Stimulated activated CD4-positive, alpha-beta T cell treated with anti-CD3 and anti-CD28 coated beads, TNF-alpha, amount 100 ng/mL, for 48 hours (primary cell): ENCODE results near the gene EN2.

Experiments
- DNase-seq, 3 donors: peaks; one replicate each; pipeline ENCODE4 v3.0.0-alpha.2; 2020; ENCODE audit warnings: low read depth in 3 of 3

EN2 gene

DNA sequence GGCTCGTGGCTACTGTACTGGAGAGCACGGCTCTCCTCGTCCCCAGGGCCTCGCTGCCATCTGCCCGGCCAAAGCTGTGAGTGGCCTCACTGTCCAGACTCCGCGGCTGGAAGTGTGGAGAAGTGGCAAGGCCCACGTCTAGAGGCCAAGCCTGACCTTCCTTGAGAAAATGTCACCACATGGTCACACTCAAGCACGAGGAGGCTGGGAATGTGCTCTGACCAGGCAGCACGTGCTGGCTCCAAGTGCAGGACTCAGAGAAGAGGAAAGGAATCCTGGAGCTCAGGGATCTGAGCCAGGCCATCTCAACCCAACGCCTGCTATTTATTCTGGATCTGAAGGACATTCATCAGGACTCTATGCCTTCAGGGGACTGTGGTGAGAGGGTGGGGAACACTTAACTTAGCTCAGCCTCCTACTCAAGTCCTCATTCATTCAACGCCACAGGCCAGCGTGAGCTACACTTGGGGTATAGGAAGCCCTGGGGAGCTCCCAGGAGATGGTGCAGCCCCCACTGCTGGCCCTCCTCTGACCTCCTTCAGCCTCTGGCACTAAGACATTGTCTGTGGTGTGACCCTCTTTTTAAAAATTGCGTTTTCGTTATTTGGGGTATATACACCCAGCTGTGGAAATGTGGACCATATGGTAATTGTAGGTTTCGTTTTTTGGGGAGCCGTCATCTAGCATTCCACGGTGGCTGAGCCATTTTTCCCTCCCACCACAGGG is 29.0 kb downstream of the EN2 start:
- DNase-seq = no peak

DNA sequence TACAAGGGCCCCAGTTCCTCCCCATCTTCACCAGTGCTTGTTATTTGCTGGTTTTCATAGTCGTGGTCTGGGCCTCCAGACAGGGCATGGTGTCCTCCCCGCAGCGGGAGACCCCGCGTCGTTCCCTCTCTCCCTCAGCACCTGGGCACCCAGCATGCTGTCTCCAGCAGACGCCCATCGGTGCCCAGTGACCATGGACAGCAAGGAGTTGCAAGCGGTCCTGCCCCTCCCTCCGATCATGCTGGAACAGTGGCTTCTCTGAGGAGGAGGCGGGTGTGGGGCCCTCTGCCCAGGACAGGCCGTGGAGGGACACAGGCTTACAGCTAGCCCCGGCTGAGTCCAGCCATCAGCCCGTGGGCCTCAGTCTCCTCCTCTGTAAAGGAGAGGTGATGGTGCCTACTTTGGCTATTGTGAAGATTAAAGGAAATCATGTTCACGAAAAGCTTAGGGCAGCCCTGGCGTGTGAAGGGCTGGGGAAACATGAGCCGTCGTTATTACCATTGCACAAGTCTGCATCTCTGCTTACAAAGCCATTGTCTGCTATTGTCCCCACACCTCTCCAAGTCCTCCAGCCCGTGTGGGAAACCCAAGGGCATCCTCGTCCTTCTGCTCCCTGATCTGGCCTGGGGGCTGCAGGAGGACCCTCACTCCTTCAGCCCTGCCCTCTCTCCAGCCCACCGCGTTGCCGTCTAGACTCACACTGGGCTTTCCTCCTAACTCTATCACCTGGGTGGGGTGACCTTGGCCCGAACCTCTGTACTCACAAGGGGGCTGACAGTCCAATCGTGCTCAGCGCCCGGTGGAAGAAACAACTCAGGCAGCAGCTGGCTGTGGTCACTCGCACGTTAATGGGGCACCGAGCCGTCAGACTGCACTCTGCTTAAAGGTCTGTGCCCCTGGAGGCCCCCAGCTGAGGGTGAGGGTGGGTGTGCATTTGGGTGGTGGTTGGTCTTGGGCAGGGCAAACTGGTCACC is 29.9 kb downstream of the EN2 start:
- no peak for DNase-seq

DNA sequence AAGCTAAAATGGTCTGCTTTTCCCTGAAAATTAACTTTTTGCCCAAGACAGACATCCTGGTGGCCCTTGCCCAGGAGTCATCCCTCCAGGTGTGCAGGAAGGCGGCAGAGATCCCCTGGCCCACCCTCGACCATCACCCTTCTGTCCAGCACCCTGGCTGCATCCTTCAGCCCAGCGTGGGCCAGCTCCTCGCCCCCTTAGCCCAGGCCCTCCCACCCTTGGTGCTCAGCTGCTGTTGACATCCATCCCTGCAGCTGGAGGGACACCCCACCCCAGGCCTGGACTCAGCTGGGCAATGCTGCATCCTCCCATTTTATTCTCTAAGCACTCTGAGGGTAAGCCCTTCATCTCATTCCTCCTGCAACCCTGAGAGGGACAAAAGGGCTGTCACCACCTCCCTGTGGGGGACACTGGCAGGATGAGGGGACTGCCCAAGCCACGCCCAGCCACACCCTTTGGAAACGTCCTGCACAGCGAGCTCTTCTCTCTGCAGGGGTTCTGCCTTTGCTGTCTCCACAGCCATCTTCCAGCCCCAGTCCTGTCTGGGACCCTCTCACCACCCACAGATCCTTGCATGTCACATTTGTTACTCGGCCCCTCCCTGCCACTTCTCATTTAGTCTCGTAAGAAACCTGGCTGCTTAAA is 30.7 kb downstream of the EN2 start:
- no peak for DNase-seq

DNA sequence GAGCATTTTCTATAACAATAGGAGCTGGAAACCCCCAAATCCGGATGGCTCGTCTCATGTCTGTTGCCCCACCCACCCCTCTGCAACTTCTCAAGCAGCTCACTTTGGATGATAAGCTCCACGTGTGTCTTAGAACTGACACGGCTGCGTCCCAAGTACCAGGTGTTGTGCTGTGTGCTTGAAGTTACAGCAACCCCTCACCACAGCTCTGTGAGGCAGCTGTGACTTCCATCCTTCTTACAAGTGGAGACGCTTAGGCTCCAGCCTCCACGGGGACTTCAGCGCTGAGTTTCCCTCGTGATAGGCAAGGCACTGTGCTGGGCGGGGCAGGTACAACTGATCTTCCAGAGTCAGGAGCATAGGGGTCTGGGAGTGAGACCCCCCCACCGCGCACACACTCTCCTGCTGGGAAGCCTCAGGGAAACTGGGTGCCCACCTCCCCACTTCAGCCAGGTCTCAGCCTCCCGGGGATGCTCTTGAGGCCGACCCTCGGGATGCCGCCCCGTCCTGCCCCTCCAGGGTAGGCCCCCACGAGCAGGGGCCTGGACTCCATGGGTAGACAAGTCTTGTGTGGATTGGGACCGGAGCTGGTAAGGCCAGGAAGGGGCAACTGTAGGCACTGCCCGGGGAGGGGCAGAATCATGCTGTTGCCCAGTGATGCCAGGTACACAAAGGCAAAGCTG is 31.4 kb downstream of the EN2 start:
- no peak for DNase-seq

DNA sequence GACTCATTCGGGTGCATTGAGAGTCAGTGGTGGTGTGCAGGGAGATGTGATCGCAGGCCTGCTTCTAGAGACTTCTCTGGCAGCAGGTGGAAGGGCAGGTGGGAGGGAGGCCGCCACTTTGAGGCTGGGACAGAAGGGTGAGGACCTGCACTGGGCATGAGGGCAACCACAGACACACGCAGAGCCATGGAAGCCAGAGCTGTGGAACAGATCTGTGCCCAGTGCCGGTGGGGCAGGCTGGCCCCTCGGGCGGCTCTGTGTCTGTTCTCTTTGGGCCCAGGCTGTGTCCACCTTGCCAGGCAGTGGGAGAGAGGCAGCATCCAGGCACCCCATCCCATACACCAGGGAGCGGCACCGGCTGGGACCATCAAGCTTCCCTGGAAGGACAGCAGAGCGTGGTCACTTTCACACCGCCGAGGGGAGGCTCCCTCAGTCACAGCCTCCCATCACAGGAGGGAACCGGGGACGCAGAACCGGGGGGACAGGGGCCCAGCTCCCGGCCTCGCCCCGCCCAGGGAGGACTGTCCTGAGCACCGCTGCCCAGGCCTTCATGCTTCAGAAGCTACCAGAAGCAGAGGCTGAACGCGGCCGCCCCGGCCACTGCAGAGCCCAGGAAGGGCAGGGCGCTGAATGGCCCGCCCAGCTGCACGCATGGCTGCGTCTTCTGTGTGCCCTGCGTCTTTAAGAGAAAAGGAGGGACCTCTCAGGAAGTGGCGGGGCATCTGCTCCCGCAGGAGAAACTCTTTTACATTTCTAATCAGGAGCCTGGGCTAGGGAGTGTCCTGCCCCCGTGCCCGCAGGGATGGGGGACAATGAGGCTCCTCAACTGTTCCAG is 32.1 kb downstream of the EN2 start:
- no peak for DNase-seq

DNA sequence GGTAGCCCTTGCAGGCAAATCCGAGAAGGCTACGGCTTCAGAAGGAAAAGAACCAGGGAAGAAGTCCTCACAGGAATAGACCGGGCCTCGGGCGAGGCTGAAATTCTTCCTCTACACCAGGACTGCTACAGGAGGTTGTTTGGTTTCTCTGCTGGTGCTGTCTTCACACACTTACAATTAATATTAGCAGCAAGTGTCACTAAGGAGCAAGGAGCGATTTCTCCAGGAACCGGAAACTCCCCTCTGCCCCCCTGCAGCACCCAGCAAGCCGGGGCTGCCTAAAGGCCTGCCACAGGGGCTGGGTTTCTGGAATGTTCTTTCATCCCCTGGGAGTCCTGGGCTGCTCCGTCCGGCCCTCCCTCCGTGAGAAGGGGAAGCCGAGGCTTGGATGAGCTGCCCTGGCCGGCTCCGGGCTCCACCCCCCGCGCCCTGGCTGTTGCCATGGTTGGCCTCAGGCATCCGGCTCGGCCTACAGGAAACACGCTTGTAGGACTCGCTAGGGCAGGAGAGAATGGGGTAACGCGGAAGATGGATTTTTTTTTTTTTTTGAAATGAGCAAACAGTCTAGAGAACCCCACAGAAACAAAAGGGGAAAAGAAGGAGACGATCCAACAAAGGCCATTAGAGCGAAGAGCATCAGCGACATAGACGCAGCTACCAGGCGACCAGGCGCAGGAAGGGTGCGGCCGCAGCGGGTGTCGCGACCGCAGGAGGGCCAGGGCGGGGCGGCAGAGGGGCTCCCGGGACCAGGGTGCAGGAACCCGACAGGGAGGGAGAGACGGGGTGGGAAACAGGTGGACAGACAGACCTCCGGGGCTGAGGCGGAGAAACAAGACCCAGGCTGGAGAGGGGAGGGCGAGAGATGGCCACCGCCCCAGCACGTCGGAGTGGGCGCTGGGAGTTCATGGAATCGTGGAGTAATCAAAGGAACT is 33.0 kb downstream of the EN2 start:
- no peak for DNase-seq

DNA sequence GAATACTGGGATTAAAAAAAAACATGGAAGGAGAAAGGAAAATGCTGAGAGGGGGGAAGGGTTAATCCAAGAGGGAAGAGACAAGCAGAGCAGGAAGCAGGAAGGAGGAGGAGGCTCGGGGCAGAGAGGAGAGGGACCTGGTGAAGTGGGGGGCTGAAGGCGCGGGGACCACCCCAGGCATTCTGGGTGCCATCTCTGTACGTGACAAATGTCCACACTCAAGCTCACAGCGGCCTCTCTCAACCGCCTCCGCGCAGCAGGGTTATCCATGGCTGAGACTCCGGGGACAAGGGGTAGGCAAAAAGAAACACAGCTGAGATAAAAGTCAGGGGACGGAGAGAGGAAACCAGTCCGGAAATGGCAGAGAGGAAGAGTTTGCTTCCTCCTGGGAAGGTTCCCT is 33.9 kb downstream of the EN2 start:
- DNase-seq = no peak

DNA sequence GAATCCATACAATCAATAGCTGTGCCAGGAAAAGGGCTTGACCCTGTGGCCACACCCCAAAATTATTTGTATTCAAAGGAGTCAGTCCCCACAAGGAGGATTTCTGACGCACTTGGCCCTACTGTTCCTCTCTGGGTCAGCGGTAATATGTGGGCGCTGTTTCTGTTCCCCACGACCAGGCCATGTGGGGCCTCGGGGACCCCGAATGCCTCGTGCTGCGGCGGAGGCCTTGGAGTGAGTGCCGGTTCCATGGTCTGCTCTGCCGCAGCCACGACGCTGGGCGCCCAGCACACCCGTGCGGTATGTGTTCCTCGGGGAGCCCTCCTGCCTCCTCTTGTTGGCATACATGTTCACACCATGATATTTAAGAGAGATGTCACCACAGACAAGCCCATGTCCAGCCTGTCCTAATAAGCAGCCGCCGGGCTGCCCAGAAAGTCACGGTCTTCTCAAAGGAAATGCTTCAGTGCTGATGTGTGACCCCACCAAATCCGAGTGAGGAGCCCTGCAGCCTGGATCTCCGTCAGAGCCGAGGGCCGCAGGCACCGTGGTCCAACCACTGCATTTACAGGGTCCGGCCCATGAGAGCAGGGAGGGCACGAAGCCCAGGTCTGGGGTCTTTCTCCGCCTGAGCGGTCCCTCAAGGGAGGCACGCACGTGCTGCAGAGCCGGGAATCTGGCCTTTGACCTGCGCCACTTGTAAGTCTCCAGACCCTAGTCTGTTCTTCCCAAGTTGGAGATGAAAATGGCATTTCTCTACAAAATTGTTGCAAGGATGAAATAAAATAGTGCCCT is 36.0 kb downstream of the EN2 start:
- DNase-seq = no peak

DNA sequence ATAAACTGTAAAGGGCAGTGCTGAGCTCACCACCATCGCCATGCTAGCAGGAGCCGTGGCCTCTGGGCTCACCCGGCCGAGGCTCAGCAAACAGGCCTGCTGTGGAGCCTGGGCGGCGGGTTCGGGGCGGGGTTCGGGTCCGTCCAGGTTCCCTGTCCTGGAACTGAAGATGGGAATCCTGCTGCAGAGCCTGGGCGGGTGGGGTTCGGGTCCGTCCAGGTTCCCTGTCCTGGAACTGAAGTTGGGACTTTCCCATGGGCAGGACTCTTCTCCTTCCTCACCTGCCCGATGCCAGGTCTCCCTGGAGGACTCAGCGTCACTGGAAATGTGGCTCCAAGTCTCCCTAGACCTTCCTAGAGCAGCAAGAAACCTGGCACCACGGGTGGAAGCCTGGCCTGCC is 36.6 kb downstream of the EN2 start:
- no peak for DNase-seq

DNA sequence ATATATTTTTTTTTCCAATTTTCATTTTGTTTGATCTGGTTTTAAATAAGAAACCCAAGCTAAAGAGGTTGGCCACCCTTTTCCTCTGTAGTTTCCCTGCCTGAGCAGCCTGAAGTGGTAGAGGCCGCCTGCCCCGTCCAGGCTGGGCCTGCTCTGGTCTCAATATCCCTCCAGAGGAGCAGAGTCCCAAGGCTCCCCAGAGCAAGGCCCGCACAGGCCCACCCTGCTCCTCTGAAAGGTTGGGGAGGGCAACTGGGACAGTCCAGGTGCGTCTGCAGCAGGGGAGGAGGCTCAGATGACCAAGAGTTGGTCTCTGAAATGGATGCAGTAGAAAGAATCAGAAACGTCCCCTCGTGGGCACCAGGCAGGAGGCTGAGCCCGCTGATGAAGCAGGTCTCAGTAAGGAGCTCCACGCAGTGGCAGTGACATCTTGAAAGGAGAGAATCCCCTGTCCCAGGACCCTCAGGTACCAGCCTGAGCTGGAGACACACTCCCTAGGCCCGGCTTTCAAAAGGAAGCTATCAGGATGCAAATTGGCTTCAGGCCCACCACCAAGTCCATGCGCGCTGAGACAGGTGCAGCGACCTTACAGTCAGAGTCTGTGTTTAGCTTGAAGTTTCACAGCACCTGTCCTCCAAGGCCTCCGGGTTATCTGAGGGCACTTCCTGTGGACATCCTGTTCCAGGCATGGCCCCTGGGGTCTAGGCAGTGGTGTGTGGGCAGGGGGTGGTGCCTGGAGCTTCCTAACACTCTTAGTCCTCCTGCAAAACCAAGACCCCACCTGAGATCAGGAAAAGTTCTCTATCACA is 37.7 kb downstream of the EN2 start:
- no peak for DNase-seq

DNA sequence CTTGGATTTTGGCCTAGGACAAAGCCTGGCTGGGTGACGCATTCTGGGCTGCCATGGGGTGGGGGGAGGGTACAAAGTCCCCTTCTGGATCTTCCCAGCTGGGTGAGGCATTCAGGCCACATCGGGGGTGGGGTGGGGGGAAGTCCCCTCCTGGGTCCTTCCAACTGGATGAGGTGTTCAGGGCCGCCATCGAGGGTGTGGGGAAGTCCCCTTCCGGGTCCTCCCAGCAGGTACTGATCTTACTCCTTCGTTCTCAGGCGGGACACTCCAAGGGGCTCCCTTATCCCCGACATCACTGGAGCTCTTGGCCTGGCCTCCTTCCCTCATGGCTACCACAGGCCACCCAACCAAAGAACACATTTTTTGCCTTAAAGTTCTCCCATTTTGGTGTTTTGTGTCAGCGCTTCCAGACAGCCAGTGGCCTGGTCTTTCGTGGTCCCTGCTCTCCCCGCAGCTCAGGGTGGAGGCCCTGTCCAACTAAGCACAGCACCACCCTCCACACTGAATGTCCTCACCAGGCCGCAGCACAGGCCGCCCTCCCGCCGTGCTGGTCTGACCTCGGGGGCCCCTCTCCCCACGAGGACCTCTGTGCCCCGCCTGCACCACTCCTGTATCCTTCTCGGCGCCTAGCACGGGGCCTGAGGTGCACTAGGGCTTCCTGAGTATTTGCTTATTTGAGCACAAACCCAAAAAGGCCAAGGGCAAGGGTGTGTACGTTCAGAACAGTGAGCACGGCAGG is 38.5 kb downstream of the EN2 start:
- DNase-seq = no peak

DNA sequence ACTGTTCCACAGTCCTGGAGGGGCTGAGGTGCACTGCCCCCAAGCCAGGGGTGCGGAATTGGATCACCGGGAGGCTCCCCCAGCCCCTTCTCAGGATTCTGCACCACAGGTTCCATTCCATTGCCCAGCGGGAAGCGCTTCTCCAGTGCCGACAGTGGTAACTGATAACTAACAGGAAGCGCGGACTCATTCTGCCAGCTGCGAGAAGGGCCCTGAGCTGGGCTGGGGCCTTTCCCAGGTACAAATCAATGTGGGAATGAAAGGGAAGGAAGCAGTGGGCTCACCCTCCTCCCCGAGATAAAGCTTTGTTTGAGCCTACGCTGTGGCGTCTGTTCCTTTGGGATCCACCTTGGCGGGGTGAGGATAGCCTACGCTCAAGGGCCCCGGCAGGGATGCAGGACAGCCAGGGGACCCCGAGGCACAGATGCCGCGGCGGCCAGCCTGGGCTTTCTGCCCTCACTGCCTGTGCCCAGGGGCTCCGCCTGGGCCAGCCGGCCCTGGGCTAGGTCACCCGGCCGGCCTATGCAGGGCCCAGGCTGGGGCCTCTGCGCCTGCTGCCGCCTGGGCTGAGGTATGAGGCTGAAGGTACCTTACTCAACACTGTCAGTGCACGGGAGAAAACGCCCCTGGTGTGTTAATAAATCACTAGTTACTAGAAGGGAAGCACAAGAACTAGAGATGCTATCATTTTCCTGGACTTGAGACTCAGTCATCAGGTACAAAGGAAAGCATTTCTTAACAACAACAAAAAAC is 39.4 kb downstream of the EN2 start:
- DNase-seq = no peak

DNA sequence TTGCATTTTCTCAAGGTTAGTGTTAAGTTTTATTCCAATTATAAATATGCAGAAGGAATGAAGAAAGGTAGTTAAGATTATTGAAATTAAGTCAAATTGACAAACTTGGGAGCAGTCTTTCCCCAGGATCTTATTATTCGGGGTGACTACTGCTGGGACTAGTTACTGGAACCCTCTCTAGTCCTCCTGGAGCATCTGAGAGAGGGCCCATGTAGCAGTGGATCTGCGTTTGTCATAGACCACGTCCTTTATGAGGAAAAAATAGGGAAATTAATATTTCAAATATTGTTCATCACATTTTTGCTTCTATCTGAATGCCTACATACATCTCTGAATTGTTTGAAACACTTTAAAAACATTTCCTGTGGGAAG is 47.5 kb downstream of the EN2 start:
- DNase-seq = no peak

DNA sequence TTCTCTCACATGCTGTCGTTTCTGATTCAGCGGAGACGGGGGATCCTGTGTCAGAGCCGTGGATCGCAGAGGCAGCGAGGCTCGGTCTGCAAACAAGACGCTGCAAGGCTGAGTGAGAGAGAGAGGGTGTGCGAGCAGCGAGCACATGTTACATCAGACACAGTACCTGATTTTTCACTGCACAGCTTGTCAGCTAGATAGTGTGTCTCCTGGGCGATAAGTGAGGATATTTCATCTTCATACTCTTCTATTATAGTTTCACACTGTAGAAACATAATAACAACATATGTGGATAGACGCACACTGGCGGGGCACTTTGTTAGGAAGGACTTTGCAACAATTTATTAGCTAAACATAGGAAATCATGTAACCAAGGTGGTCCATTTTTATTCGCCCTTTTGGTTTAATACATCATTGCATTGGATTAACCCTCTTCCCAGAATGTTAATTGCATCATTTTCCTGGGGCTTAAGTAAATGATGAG is 49.0 kb downstream of the EN2 start:
- DNase-seq = no peak

DNA sequence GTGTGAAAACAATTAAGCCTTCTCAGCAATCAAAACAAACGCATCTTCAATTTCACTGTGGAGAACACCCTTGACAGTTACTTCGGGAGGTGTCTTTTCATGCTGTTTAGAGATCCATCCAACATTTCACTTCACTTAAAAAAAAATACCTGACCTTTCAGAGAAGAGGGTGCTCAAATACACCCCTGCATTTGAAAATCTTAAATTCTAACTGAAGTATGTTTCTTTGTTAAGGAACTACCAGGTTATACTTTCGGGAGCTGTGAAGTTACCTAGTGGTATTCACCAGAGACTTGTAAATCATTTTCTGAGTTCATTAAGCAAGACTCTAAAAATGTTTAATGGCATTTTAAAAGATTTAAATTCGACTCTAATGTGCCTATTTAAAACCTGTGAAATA is 49.6 kb downstream of the EN2 start:
- no peak for DNase-seq
